ENCODE measurements around the gene HINT3.

DNA sequence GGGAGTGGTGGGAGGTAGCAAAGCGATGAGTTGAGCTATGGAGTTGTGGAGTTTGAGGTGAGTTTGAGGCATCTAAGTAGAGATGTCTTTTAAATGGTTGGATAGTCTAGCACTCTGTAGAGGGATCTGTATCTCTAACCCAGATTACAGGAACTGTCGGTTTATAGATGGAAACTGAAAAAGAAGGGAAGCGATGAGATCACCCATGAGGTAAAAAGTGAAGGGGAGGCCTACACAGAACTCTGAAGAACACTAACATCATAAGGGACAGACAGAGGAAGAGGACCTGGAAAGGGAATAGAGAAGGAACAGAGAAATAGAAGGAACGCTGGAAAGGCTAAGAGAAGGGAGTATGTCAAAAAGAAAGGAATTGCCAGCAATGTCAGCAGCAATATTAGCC lies 2.5 kb downstream of the HINT3 start:
- TF ChIP-seq, protein P1, sequence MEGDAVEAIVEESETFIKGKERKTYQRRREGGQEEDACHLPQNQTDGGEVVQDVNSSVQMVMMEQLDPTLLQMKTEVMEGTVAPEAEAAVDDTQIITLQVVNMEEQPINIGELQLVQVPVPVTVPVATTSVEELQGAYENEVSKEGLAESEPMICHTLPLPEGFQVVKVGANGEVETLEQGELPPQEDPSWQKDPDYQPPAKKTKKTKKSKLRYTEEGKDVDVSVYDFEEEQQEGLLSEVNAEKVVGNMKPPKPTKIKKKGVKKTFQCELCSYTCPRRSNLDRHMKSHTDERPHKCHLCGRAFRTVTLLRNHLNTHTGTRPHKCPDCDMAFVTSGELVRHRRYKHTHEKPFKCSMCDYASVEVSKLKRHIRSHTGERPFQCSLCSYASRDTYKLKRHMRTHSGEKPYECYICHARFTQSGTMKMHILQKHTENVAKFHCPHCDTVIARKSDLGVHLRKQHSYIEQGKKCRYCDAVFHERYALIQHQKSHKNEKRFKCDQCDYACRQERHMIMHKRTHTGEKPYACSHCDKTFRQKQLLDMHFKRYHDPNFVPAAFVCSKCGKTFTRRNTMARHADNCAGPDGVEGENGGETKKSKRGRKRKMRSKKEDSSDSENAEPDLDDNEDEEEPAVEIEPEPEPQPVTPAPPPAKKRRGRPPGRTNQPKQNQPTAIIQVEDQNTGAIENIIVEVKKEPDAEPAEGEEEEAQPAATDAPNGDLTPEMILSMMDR (IDR thresholded peaks at IDR 0.05): no peak
- TF ChIP-seq POLR2A (IDR thresholded peaks at IDR 0.05): no peak
